GM12878 (cell line): Measurements from ENCODE around the gene ERVMER34-1. TPM values are rescaled to one million over a fixed set of nuclear protein-coding genes. Genes with fewer than 3 reads are reported as not detected.

Experiments
- ATF3 ChIP-seq: IDR thresholded peaks from 2 replicates; pipeline ENCODE4 v1.6.1; 2011; ENCODE audit warnings: low read depth, mild to moderate bottlenecking, low read length, moderate library complexity, borderline replicate concordance; ENCODE audit errors: extremely low read depth
- BCL3 ChIP-seq: IDR thresholded peaks from 2 replicates; pipeline ENCODE4 v1.6.1; 2011; ENCODE audit warnings: borderline replicate concordance, low read depth, mild to moderate bottlenecking, moderate library complexity, low read length; ENCODE audit not compliant: insufficient read depth, poor library complexity, severe bottlenecking
- BHLHE40 ChIP-seq, 2 experiments: fragments of 450-650 bp in 1 of 2; IDR thresholded peaks; 2 replicates each; pipeline ENCODE4 v1.6.1; 2011 to 2017; ENCODE audit warnings: low read depth in 2 of 2, borderline replicate concordance in 1 of 2, improper control_type of control experiment in 1 of 2, low read length in 1 of 2, mild to moderate bottlenecking in 1 of 2
- BRCA1 ChIP-seq: IDR thresholded peaks from 2 replicates; pipeline ENCODE4 v1.6.1; 2011; ENCODE audit warnings: low read depth, low read length, improper control_type of control experiment
- CBFB ChIP-seq: IDR thresholded peaks from 2 replicates; pipeline ENCODE4 v1.6.1; 2016; ENCODE audit warnings: antibody characterized with exemption, low read depth
- CBX3 ChIP-seq: fragments of 200-600 bp; sonication (generic); IDR thresholded peaks from 2 replicates; pipeline ENCODE4 v1.6.1; 2016; ENCODE audit warnings: low read depth, borderline replicate concordance
- CTCF ChIP-seq, 3 experiments: IDR thresholded peaks in 2 of 3; conservative IDR thresholded peaks in 1 of 3; 2 replicates each; pipeline ENCODE4 v1.5.1; 2011; ENCODE audit warnings: low read depth in 3 of 3, low read length in 3 of 3, mild to moderate bottlenecking in 3 of 3, control low read depth in 2 of 3, moderate library complexity in 2 of 3, inconsistent platforms in 1 of 3, mixed read lengths in 1 of 3; ENCODE audit not compliant: control insufficient read depth in 2 of 3, insufficient read depth in 1 of 3; ENCODE audit errors: extremely low read depth in 1 of 3
- FOXK2 ChIP-seq: fragments of 450-650 bp; IDR thresholded peaks from 2 replicates; pipeline ENCODE4 v1.6.1; 2017; ENCODE audit warnings: mild to moderate bottlenecking, moderate library complexity
- GABPA ChIP-seq: IDR thresholded peaks from 2 replicates; pipeline ENCODE4 v1.6.1; 2014; ENCODE audit warnings: antibody characterized with exemption, low read depth, mild to moderate bottlenecking, inconsistent platforms
- KDM1A ChIP-seq: fragments of 200-600 bp; sonication (generic); IDR thresholded peaks from 2 replicates; pipeline ENCODE4 v1.6.1; 2016; ENCODE audit warnings: borderline replicate concordance
- MAX ChIP-seq: IDR thresholded peaks from 2 replicates; pipeline ENCODE4 v1.6.1; 2012; ENCODE audit warnings: low read depth, low read length, improper control_type of control experiment
- MTA2 ChIP-seq: fragments of 450-650 bp; IDR thresholded peaks from 2 replicates; pipeline ENCODE4 v1.6.1; 2016; ENCODE audit warnings: low read depth, mild to moderate bottlenecking, moderate library complexity
- PAX5 ChIP-seq: IDR thresholded peaks from 2 replicates; pipeline ENCODE4 v1.6.1; 2011; ENCODE audit warnings: low read depth, low read length, borderline replicate concordance
- PRDM15 ChIP-seq: fragments of 450-650 bp; formaldehyde crosslinking; IDR thresholded peaks from 2 replicates; pipeline ENCODE4 v1.4.0; 2020; ENCODE audit warnings: mild to moderate bottlenecking, moderate library complexity
- RELA ChIP-seq: fragments of 450-650 bp; IDR thresholded peaks from 2 replicates; pipeline ENCODE4 v1.8.0; 2014; ENCODE audit warnings: borderline replicate concordance; ENCODE audit not compliant: partially characterized antibody
- TCF7 ChIP-seq: IDR thresholded peaks from 2 replicates; pipeline ENCODE4 v1.6.1; 2014; ENCODE audit warnings: antibody characterized with exemption, borderline replicate concordance
- ZBTB33 ChIP-seq: fragments of 450-650 bp; IDR thresholded peaks from 2 replicates; pipeline ENCODE4 v1.6.1; 2017; ENCODE audit warnings: mild to moderate bottlenecking
- ZNF207 ChIP-seq: fragments of 450-650 bp; IDR thresholded peaks from 2 replicates; pipeline ENCODE4 v1.6.1; 2014; ENCODE audit warnings: antibody characterized with exemption, mild to moderate bottlenecking, borderline replicate concordance
- ZNF622 ChIP-seq: fragments of 450-650 bp; IDR thresholded peaks from 2 replicates; pipeline ENCODE4 v1.6.1; 2017; ENCODE audit warnings: mild to moderate bottlenecking, inconsistent platforms
- polyA plus RNA-seq, 11 experiments: library from polyadenylated mRNA; depleted of rRNA in 4 of 11; unstranded in 6 of 11; stranded (reverse) in 5 of 11; fragments of >200 nt; fragmentation: Nextera tagmentation in 4 of 11; fragmentation: Illumina TruSeq in 1 of 11; extraction: Ambion mirVana in 4 of 11; extraction: Trizol in 1 of 11; gene quantifications; 1 replicate in 1 of 11; 2 replicates in 10 of 11; pipeline versions ENCODE4 v1.2.1 to v1.2.3, GENCODE V29; 2011 to 2016; ENCODE audit warnings: inconsistent platforms in 2 of 11, missing spikeins in 2 of 11, low read depth in 1 of 11
- total RNA-seq, 4 experiments: library from RNA; depleted of rRNA in 3 of 4; stranded (reverse); fragments of >200 nt in 3 of 4; fragmentation: Illumina TruSeq in 1 of 4; extraction: Trizol in 1 of 4; gene quantifications; 2 replicates each; pipeline versions ENCODE4 v1.2.1 to v1.2.3, GENCODE V29; 2013 to 2021

The ERVMER34-1 gene
- total and polyA plus RNA-seq, 10 of the 15 experiments (the other 5 are each of a cell fraction or from before 2014, with no cell fraction given), result not detected

GRCh38 chr4:52712251-52713130 lies 38.7 kb downstream of the ERVMER34-1 start (continued):
- no peak for TF ChIP-seq GABPA
- no peak for TF ChIP-seq PAX5
- no peak for TF ChIP-seq RELA
- TF ChIP-seq MAX, result peak; percentile 93
- no peak for TF ChIP-seq MTA2
- no peak for TF ChIP-seq CBX3
- TF ChIP-seq CBFB, result peak; percentile 71
- no peak for TF ChIP-seq BCL3
- TF ChIP-seq ATF3, result peak; percentile 23; the same call in 1 of the 2 replicates
- TF ChIP-seq PRDM15 (CRISPR knock-in tag), result no peak
- TF ChIP-seq ZNF622, result no peak
- TF ChIP-seq KDM1A, result no peak
- TF ChIP-seq TCF7, result no peak
- no peak for TF ChIP-seq CTCF (IDR thresholded peaks at IDR 0.05 in 2 of 3, conservative IDR thresholded peaks at IDR 0.05 in 1 of 3; ENCODE audit: control insufficient read depth in 2 of 3, extremely low read depth in 1 of 3, insufficient read depth in 1 of 3, low read depth in 3 of 3, low read length in 3 of 3)
- TF ChIP-seq BRCA1, result no peak
- TF ChIP-seq ZNF207, result no peak
- no peak for TF ChIP-seq FOXK2
- no peak for TF ChIP-seq ZBTB33
- peak; percentile 66 to 74; a peak in 3 of 4 replicates for TF ChIP-seq BHLHE40 (IDR thresholded peaks at IDR 0.05; ENCODE audit: borderline replicate concordance in 1 of 2, low read depth in 2 of 2, low read length in 1 of 2)
